WTC11 (cell line): ENCODE data around the gene RNF149. TPM values are rescaled to one million over a fixed set of nuclear protein-coding genes. Genes with fewer than 3 reads are reported as not detected.

Source experiments
- ATAC-seq: fragments of 200-7000 bp; cut with Tn5 transposase; 2 replicates; pipeline ENCODE4 v1.10.0; 2021; ENCODE audit warnings: mild to moderate bottlenecking, moderate library complexity
- CTCF ChIA-PET: fragments of 300-600 bp; sonication (Branson Sonifier 250); formaldehyde crosslinking; loops from one replicate; lab custom pipeline; 2021; ENCODE audit warnings: antibody characterized with exemption; lab: Charles Lee
- POLR2A ChIA-PET: fragments of 350-600 bp; sonication (Branson Sonifier 250); formaldehyde crosslinking; loops from one replicate; lab custom pipeline; 2021; ENCODE audit warnings: antibody characterized with exemption; lab: Charles Lee
- DNase-seq: peaks from one replicate; pipeline ENCODE4 v3.0.0; 2021; ENCODE audit warnings: low spot score
- H3K27ac Mint-ChIP-seq: 2 replicates; pipeline ENCODE4 v1.8.0; 2021; ENCODE audit warnings: mixed read lengths
- H3K27me3 Mint-ChIP-seq: 2 replicates; pipeline ENCODE4 v1.8.0; 2021; ENCODE audit warnings: low read depth, mild to moderate bottlenecking, moderate library complexity, mixed read lengths
- H3K36me3 Mint-ChIP-seq: 2 replicates; pipeline ENCODE4 v1.8.0; 2021; ENCODE audit warnings: mixed read lengths
- H3K4me1 Mint-ChIP-seq: 2 replicates; pipeline ENCODE4 v1.8.0; 2022; ENCODE audit warnings: mixed read lengths
- H3K4me3 Mint-ChIP-seq: 2 replicates; pipeline ENCODE4 v1.8.0; 2021; ENCODE audit warnings: mild to moderate bottlenecking, moderate library complexity, mixed read lengths
- H3K9me3 Mint-ChIP-seq: 2 replicates; pipeline ENCODE4 v1.8.0; 2021; ENCODE audit warnings: mixed read lengths
- CBFB ChIP-seq: sonication (generic); formaldehyde crosslinking; IDR thresholded peaks from 2 replicates; pipeline ENCODE4 v1.8.1; 2022; ENCODE audit warnings: mild to moderate bottlenecking, low read depth, missing genetic modification reagents
- EMX1 ChIP-seq: fragments of 250-450 bp; sonication (Bioruptor Pico); IDR thresholded peaks from 2 replicates; pipeline ENCODE4 v1.8.0; 2021; ENCODE audit warnings: mild to moderate bottlenecking
- FOXK1 ChIP-seq: sonication (generic); formaldehyde crosslinking; IDR thresholded peaks from 2 replicates; pipeline ENCODE4 v1.8.0; 2022; ENCODE audit warnings: mild to moderate bottlenecking, moderate library complexity, missing genetic modification reagents
- NR3C1 ChIP-seq: sonication (generic); formaldehyde crosslinking; conservative IDR thresholded peaks from 2 replicates; pipeline ENCODE4 v1.8.1; 2023; ENCODE audit warnings: low read depth, mild to moderate bottlenecking, missing genetic modification reagents
- SMAD4 ChIP-seq: sonication (generic); formaldehyde crosslinking; IDR thresholded peaks from 2 replicates; pipeline ENCODE4 v1.8.0; 2022; ENCODE audit warnings: mild to moderate bottlenecking, missing genetic modification reagents
- TCF7 ChIP-seq: sonication (generic); formaldehyde crosslinking; IDR thresholded peaks from 2 replicates; pipeline ENCODE4 v1.8.0; 2022; ENCODE audit warnings: mild to moderate bottlenecking, low read depth, missing genetic modification reagents, moderate library complexity
- TEAD1 ChIP-seq: sonication (generic); formaldehyde crosslinking; IDR thresholded peaks from 2 replicates; pipeline ENCODE4 v1.8.0; 2022; ENCODE audit warnings: mild to moderate bottlenecking, missing genetic modification reagents
- ZBTB21 ChIP-seq: sonication (generic); formaldehyde crosslinking; IDR thresholded peaks from 2 replicates; pipeline ENCODE4 v1.8.1; 2023; ENCODE audit warnings: mild to moderate bottlenecking, missing genetic modification reagents, borderline replicate concordance
- ZNF219 ChIP-seq: sonication (generic); formaldehyde crosslinking; IDR thresholded peaks from 2 replicates; pipeline ENCODE4 v1.8.0; 2023; ENCODE audit warnings: missing genetic modification reagents, mild to moderate bottlenecking, borderline replicate concordance
- ZNF317 ChIP-seq: sonication (generic); formaldehyde crosslinking; IDR thresholded peaks from 2 replicates; pipeline ENCODE4 v1.8.1; 2023; ENCODE audit warnings: low read depth, mild to moderate bottlenecking, moderate library complexity, missing genetic modification reagents, borderline replicate concordance
- ZNF416 ChIP-seq: fragments of 250-450 bp; sonication (Bioruptor Pico); IDR thresholded peaks from 2 replicates; pipeline ENCODE4 v1.9.0; 2021; ENCODE audit warnings: mild to moderate bottlenecking, inconsistent platforms
- total RNA-seq: library from RNA; stranded (reverse); gene quantifications from 3 replicates; pipeline ENCODE4 v1.2.3, GENCODE V29; 2021
- TF ChIP-seq, protein P1 (sequence below): fragments of 250-450 bp; sonication (Bioruptor Pico); IDR thresholded peaks from 2 replicates; pipeline ENCODE4 v1.9.0; 2021; ENCODE audit warnings: mild to moderate bottlenecking
- TF ChIP-seq, protein P2 (sequence below): sonication (generic); formaldehyde crosslinking; conservative IDR thresholded peaks from 2 replicates; pipeline ENCODE4 v1.8.1; 2023; ENCODE audit warnings: mild to moderate bottlenecking, low read depth, missing genetic modification reagents, moderate library complexity
- TF ChIP-seq, protein P3 (sequence below): sonication (generic); formaldehyde crosslinking; IDR thresholded peaks from 2 replicates; pipeline ENCODE4 v1.8.0; 2023; ENCODE audit warnings: mild to moderate bottlenecking, missing genetic modification reagents
- TF ChIP-seq, protein P4 (sequence below): sonication (generic); formaldehyde crosslinking; IDR thresholded peaks from 2 replicates; pipeline ENCODE4 v1.8.0; 2023; ENCODE audit warnings: missing genetic modification reagents
- TF ChIP-seq, protein P5 (sequence below): sonication (generic); formaldehyde crosslinking; conservative IDR thresholded peaks from 2 replicates; pipeline ENCODE4 v1.8.1; 2022; ENCODE audit warnings: mild to moderate bottlenecking, missing genetic modification reagents
- TF ChIP-seq, protein P6 (sequence below): fragments of 250-450 bp; sonication (Bioruptor Pico); IDR thresholded peaks from 2 replicates; pipeline ENCODE4 v2.1.2; 2022; ENCODE audit warnings: mild to moderate bottlenecking, moderate library complexity
- TF ChIP-seq, protein P7 (sequence below): sonication (generic); formaldehyde crosslinking; IDR thresholded peaks from 2 replicates; pipeline ENCODE4 v1.8.0; 2023; ENCODE audit warnings: missing genetic modification reagents, mild to moderate bottlenecking, borderline replicate concordance

The RNF149 gene
- total RNA-seq, 1 experiment from 2014 or later: 25.6 TPM

DNA sequence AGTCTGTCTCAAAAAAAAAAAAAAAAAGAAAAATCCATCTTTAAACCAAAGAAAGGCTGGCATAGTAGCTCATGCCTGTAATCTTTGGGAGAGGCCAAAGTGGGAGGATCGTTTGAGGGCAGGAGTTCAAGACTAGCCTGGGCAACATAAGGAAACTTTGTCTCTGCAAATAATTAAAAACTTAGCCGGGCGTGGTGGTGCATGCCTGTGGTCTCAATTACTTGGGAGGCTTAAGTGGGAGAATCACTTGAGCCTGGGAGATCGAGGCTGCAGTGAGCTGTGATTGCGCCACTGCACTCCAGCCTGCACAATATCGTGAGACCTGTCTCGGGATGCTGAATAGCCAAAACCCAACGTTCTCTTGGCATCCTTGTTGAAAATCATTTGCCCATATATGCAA lies 49.7 kb downstream of the RNF149 start:
- Mint-ChIP-seq H3K9me3 (no peaks in the 10 kb centered on the region), H3K4me3 (no peak overlapping the region), H3K36me3 (peaks cover 38% of the 10 kb centered on the region), H3K27me3 (no peaks in the 10 kb centered on the region), H3K4me1 (peaks cover 21% of the 10 kb centered on the region), H3K27ac (no peak overlapping the region; the same call in 1 of the 2 replicates)
- ChIA-PET CTCF (interaction anchor here (1.3 kb wide), 1 partner anchor 54 kb away, joined by 3 read pairs; no protein-coding TSS in a partner anchor), POLR2A (interaction anchor here (0.7 kb wide), 1 partner anchor 54 kb away, joined by 5 read pairs; no protein-coding TSS in a partner anchor)
- DNase-seq (no peak), ATAC-seq (no peak)
- TF ChIP-seq TCF7 (no peak), NR3C1 (CRISPR knock-in tag) (no peak), SMAD4 (CRISPR knock-in tag) (no peak), FOXK1 (CRISPR knock-in tag) (no peak), EMX1 (no peak), ZBTB21 (CRISPR knock-in tag) (no peak), ZNF317 (CRISPR knock-in tag) (no peak), ZNF219 (no peak)
- TF ChIP-seq, protein P1, sequence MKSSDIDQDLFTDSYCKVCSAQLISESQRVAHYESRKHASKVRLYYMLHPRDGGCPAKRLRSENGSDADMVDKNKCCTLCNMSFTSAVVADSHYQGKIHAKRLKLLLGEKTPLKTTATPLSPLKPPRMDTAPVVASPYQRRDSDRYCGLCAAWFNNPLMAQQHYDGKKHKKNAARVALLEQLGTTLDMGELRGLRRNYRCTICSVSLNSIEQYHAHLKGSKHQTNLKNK: no peak
- TF ChIP-seq, protein P2, sequence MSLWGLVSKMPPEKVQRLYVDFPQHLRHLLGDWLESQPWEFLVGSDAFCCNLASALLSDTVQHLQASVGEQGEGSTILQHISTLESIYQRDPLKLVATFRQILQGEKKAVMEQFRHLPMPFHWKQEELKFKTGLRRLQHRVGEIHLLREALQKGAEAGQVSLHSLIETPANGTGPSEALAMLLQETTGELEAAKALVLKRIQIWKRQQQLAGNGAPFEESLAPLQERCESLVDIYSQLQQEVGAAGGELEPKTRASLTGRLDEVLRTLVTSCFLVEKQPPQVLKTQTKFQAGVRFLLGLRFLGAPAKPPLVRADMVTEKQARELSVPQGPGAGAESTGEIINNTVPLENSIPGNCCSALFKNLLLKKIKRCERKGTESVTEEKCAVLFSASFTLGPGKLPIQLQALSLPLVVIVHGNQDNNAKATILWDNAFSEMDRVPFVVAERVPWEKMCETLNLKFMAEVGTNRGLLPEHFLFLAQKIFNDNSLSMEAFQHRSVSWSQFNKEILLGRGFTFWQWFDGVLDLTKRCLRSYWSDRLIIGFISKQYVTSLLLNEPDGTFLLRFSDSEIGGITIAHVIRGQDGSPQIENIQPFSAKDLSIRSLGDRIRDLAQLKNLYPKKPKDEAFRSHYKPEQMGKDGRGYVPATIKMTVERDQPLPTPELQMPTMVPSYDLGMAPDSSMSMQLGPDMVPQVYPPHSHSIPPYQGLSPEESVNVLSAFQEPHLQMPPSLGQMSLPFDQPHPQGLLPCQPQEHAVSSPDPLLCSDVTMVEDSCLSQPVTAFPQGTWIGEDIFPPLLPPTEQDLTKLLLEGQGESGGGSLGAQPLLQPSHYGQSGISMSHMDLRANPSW (CRISPR knock-in tag): no peak
- TF ChIP-seq, protein P3, sequence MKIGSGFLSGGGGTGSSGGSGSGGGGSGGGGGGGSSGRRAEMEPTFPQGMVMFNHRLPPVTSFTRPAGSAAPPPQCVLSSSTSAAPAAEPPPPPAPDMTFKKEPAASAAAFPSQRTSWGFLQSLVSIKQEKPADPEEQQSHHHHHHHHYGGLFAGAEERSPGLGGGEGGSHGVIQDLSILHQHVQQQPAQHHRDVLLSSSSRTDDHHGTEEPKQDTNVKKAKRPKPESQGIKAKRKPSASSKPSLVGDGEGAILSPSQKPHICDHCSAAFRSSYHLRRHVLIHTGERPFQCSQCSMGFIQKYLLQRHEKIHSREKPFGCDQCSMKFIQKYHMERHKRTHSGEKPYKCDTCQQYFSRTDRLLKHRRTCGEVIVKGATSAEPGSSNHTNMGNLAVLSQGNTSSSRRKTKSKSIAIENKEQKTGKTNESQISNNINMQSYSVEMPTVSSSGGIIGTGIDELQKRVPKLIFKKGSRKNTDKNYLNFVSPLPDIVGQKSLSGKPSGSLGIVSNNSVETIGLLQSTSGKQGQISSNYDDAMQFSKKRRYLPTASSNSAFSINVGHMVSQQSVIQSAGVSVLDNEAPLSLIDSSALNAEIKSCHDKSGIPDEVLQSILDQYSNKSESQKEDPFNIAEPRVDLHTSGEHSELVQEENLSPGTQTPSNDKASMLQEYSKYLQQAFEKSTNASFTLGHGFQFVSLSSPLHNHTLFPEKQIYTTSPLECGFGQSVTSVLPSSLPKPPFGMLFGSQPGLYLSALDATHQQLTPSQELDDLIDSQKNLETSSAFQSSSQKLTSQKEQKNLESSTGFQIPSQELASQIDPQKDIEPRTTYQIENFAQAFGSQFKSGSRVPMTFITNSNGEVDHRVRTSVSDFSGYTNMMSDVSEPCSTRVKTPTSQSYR: no peak
- TF ChIP-seq, protein P4, sequence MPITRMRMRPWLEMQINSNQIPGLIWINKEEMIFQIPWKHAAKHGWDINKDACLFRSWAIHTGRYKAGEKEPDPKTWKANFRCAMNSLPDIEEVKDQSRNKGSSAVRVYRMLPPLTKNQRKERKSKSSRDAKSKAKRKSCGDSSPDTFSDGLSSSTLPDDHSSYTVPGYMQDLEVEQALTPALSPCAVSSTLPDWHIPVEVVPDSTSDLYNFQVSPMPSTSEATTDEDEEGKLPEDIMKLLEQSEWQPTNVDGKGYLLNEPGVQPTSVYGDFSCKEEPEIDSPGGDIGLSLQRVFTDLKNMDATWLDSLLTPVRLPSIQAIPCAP: no peak
- TF ChIP-seq, protein P5, sequence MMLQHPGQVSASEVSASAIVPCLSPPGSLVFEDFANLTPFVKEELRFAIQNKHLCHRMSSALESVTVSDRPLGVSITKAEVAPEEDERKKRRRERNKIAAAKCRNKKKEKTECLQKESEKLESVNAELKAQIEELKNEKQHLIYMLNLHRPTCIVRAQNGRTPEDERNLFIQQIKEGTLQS (CRISPR knock-in tag): no peak

DNA sequence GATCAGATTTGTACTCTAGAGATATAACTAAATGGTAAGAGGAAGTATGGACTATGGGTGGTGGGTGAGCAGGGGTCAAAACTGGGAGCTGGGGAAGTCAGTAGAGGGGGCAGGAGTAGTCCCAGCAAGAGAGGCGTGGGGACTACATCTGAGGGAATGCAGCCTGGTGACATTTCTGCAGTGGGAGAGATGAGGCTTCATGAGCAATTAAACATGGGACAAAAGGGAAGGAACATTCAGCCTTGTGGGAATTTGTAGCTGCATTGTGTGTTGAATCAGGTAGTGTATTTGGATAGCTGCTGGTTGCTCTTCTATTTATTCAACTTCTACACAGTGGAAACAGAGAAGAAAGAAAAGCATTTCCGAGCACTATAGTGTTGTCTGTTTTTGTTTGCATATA lies 52.2 kb downstream of the RNF149 start:
- TF ChIP-seq ZNF317 (CRISPR knock-in tag): no peak
- no peak for TF ChIP-seq TEAD1
- TF ChIP-seq, all 79 proteins: peak for 0

DNA sequence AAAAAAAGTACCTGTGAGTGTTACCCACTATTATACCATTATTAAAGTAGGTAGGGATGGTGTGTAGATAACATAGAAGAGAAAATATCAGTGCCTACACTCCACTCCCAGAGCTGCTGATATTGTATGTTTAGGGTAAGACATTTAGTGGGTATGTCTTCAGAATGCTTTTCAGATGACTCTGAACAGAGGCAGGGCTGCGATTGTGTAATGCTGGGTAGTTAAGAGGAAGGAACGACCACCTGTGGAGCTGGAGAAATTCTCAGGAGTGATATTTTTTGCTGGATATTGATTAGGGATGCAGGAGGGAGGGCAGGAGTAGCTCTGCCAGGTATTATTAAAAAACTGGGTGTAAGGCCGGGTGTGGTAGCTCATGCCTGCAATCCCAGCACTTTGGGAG lies 53.0 kb downstream of the RNF149 start:
- DNase-seq: no peak
- no peak for ATAC-seq
- CTCF ChIA-PET: no interaction called here
- Mint-ChIP-seq H3K27me3 (no peaks in the 10 kb centered on the region), H3K4me1 (peaks cover 34% of the 10 kb centered on the region), H3K4me3 (no peak overlapping the region), H3K36me3 (peaks cover 23% of the 10 kb centered on the region), H3K27ac (peak overlapping the region; percentile 46), H3K9me3 (no peaks in the 10 kb centered on the region)
- POLR2A ChIA-PET: interaction anchor here (0.6 kb wide), 1 partner anchor 54 kb away, joined by 4 read pairs; no protein-coding TSS in a partner anchor
- TF ChIP-seq, protein P6, sequence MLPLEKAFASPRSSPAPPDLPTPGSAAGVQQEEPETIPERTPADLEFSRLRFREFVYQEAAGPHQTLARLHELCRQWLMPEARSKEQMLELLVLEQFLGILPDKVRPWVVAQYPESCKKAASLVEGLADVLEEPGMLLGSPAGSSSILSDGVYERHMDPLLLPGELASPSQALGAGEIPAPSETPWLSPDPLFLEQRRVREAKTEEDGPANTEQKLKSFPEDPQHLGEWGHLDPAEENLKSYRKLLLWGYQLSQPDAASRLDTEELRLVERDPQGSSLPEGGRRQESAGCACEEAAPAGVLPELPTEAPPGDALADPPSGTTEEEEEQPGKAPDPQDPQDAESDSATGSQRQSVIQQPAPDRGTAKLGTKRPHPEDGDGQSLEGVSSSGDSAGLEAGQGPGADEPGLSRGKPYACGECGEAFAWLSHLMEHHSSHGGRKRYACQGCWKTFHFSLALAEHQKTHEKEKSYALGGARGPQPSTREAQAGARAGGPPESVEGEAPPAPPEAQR: no peak
- TF ChIP-seq CBFB (CRISPR knock-in tag): no peak
- no peak for TF ChIP-seq SMAD4 (CRISPR knock-in tag)
- no peak for TF ChIP-seq ZNF416 (CRISPR knock-in tag)
- TF ChIP-seq, protein P7, sequence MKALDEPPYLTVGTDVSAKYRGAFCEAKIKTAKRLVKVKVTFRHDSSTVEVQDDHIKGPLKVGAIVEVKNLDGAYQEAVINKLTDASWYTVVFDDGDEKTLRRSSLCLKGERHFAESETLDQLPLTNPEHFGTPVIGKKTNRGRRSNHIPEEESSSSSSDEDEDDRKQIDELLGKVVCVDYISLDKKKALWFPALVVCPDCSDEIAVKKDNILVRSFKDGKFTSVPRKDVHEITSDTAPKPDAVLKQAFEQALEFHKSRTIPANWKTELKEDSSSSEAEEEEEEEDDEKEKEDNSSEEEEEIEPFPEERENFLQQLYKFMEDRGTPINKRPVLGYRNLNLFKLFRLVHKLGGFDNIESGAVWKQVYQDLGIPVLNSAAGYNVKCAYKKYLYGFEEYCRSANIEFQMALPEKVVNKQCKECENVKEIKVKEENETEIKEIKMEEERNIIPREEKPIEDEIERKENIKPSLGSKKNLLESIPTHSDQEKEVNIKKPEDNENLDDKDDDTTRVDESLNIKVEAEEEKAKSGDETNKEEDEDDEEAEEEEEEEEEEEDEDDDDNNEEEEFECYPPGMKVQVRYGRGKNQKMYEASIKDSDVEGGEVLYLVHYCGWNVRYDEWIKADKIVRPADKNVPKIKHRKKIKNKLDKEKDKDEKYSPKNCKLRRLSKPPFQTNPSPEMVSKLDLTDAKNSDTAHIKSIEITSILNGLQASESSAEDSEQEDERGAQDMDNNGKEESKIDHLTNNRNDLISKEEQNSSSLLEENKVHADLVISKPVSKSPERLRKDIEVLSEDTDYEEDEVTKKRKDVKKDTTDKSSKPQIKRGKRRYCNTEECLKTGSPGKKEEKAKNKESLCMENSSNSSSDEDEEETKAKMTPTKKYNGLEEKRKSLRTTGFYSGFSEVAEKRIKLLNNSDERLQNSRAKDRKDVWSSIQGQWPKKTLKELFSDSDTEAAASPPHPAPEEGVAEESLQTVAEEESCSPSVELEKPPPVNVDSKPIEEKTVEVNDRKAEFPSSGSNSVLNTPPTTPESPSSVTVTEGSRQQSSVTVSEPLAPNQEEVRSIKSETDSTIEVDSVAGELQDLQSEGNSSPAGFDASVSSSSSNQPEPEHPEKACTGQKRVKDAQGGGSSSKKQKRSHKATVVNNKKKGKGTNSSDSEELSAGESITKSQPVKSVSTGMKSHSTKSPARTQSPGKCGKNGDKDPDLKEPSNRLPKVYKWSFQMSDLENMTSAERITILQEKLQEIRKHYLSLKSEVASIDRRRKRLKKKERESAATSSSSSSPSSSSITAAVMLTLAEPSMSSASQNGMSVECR (CRISPR knock-in tag): no peak

More for the DNA sequence above, 52.2 kb downstream of the RNF149 start:
- Mint-ChIP-seq H3K9me3 (no peaks in the 10 kb centered on the region), H3K27ac (peak overlapping the region; percentile 41), H3K4me3 (no peak overlapping the region), H3K4me1 (peaks cover 27% of the 10 kb centered on the region), H3K27me3 (no peaks in the 10 kb centered on the region), H3K36me3 (peaks cover 25% of the 10 kb centered on the region)
- DNase-seq: no peak
- ChIA-PET POLR2A (interaction anchor here (0.6 kb wide), 2 partner anchors 53 to 205 kb away, joined by 4 read pairs; no protein-coding TSS in a partner anchor), CTCF (no interaction called here)
- no peak for ATAC-seq
